ENCODE data around the gene MACROD1.

MACROD1 gene

GRCh38 chr11:64132982-64133705, 32.8 kb downstream of the MACROD1 start:
- H3K27ac ChIP-seq: no peak overlapping the region
- TF ChIP-seq CTCF (IDR thresholded peaks at IDR 0.05) (no peak), ZFX (IDR thresholded peaks at IDR 0.05; ENCODE audit: borderline replicate concordance) (no peak)

GRCh38 chr11:64132191-64132771, 33.6 kb downstream of the MACROD1 start:
- H3K27ac ChIP-seq: no peak overlapping the region
- TF ChIP-seq ZFX (IDR thresholded peaks at IDR 0.05; ENCODE audit: borderline replicate concordance) (no peak), CTCF (IDR thresholded peaks at IDR 0.05) (no peak)

GRCh38 chr11:64131683-64132190, 34.2 kb downstream of the MACROD1 start:
- H3K27ac ChIP-seq: no peak overlapping the region
- TF ChIP-seq ZFX (IDR thresholded peaks at IDR 0.05; ENCODE audit: borderline replicate concordance) (no peak), CTCF (IDR thresholded peaks at IDR 0.05) (no peak)

GRCh38 chr11:64130618-64131017, 35.3 kb downstream of the MACROD1 start:
- H3K27ac ChIP-seq: no peak overlapping the region
- TF ChIP-seq ZFX (IDR thresholded peaks at IDR 0.05; ENCODE audit: borderline replicate concordance): no peak
- no peak for TF ChIP-seq CTCF (IDR thresholded peaks at IDR 0.05)

GRCh38 chr11:64129403-64129802, 36.5 kb downstream of the MACROD1 start:
- H3K27ac ChIP-seq: no peak overlapping the region
- TF ChIP-seq CTCF (IDR thresholded peaks at IDR 0.05) (no peak), ZFX (IDR thresholded peaks at IDR 0.05; ENCODE audit: borderline replicate concordance) (no peak)

GRCh38 chr11:64128255-64129006, 37.5 kb downstream of the MACROD1 start:
- H3K27ac ChIP-seq: no peak overlapping the region
- TF ChIP-seq ZFX (IDR thresholded peaks at IDR 0.05; ENCODE audit: borderline replicate concordance) (no peak), CTCF (IDR thresholded peaks at IDR 0.05) (no peak)
